ENCODE data around the gene PLPP4.

Gene PLPP4

DNA sequence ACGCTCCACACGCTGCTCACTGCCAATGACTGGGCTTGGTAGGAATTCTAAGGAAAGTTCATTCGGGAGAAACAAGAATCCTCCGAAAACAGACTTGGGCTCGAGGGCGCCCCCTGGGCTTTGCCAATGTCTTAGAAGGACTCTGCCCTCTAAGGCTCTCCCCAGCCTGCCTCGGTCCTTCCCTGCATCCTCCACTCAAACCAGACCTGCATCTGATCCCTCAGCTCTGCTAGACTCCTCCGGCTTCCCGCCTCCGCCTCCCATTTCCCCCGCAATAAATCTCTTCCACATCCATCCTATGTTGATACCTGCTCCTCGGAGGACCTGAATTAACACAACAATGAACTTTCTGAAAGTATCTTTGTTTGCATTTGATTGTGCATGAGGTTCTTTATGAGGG is 177.6 kb downstream of the PLPP4 start:
- TF ChIP-seq, protein P1, sequence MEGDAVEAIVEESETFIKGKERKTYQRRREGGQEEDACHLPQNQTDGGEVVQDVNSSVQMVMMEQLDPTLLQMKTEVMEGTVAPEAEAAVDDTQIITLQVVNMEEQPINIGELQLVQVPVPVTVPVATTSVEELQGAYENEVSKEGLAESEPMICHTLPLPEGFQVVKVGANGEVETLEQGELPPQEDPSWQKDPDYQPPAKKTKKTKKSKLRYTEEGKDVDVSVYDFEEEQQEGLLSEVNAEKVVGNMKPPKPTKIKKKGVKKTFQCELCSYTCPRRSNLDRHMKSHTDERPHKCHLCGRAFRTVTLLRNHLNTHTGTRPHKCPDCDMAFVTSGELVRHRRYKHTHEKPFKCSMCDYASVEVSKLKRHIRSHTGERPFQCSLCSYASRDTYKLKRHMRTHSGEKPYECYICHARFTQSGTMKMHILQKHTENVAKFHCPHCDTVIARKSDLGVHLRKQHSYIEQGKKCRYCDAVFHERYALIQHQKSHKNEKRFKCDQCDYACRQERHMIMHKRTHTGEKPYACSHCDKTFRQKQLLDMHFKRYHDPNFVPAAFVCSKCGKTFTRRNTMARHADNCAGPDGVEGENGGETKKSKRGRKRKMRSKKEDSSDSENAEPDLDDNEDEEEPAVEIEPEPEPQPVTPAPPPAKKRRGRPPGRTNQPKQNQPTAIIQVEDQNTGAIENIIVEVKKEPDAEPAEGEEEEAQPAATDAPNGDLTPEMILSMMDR (IDR thresholded peaks at IDR 0.05; ENCODE audit: insufficient read depth, low read depth, low read length, missing control alignments) = peak; percentile 44
- no peak for DNase-seq (ENCODE audit: low read depth)
- H3K4me3 ChIP-seq (ENCODE audit: low read depth, low read length) = no peak overlapping the region
